ENCODE measurements around the gene TBX21. TPM values are rescaled to one million over a fixed set of nuclear protein-coding genes. Genes with fewer than 3 reads are reported as not detected.

The TBX21 gene
- total and polyA plus RNA-seq, 10 donors: 2.6 to 21.7 (median 11.5) TPM

- peak; percentile 91 for DNase-seq
- Histone ChIP-seq H3K9me3 (no peaks in the 10 kb centered on the region), H3K27me3 (replicated peaks in 1 of 7) (no peaks in the 10 kb centered on the region), H3K36me3 (peaks cover 0 to 55% (median 10%) of the 10 kb centered on the region in 6 donors), H3K4me3 (peak overlapping the region in 1 of 8 donors; percentile 39), H3K27ac (peak overlapping the region; percentile 27 to 85 (median 66)), H3K4me1 (peaks cover 49 to 92% (median 75%) of the 10 kb centered on the region in 6 donors)
- WGBS, 5 donors: 6 to 31% (median 20%) methylated on average over 14 of the region's 14 CpGs
- no peak for TF ChIP-seq POLR2A (IDR thresholded peaks at IDR 0.05)
- TF ChIP-seq POLR2AphosphoS5 (IDR thresholded peaks at IDR 0.05): peak in 2 of 3 donors; percentile 55 to 62
- intact Hi-C loops (cut with DNase I; ENCODE audit: low total_unique reads): no loop called here
Measured at GRCh38 chr17:47704116-47704515, 28.9 kb upstream of the TBX21 start.

GRCh38 chr17:47704736-47705135 is 28.3 kb upstream of the TBX21 start:
- Histone ChIP-seq H3K27ac (peak overlapping the region in 6 of 8 donors; percentile 54 to 85 (median 73)), H3K9me3 (no peaks in the 10 kb centered on the region), H3K4me3 (no peak overlapping the region), H3K36me3 (peaks cover 0 to 55% (median 11%) of the 10 kb centered on the region in 6 donors), H3K4me1 (peaks cover 49 to 86% (median 72%) of the 10 kb centered on the region in 6 donors), H3K27me3 (replicated peaks in 1 of 7) (no peaks in the 10 kb centered on the region)
- intact Hi-C loops (cut with DNase I; ENCODE audit: low total_unique reads): no loop called here
- TF ChIP-seq CTCF (IDR thresholded peaks at IDR 0.05 in 8 of 11, conservative IDR thresholded peaks at IDR 0.05 in 3 of 11) (no peak), POLR2AphosphoS5 (IDR thresholded peaks at IDR 0.05) (no peak), POLR2A (IDR thresholded peaks at IDR 0.05) (no peak)
- DNase-seq: peak; percentile 57
- WGBS, 5 donors: 48 to 73% (median 57%) methylated on average over 6 of the region's 6 CpGs

GRCh38 chr17:47705536-47706530 is 27.2 kb upstream of the TBX21 start:
- no peak overlapping the region for H3K4me3 ChIP-seq
- H3K36me3 ChIP-seq: peaks cover 0 to 55% (median 18%) of the 10 kb centered on the region in 6 donors
- H3K27ac ChIP-seq: peak overlapping the region in 7 of 8 donors; percentile 4 to 85 (median 70)
- intact Hi-C loops (cut with DNase I; ENCODE audit: low total_unique reads): no loop called here
- WGBS, 5 donors: 47 to 62% (median 52%) methylated on average over 11 to 12 of the region's 12 CpGs
- DNase-seq: peak; percentile 64
- H3K27me3 ChIP-seq (replicated peaks in 1 of 7): no peaks in the 10 kb centered on the region
- H3K4me1 ChIP-seq: peaks cover 49 to 76% (median 68%) of the 10 kb centered on the region in 6 donors
- no peak for TF ChIP-seq POLR2AphosphoS5 (IDR thresholded peaks at IDR 0.05)
- TF ChIP-seq CTCF (IDR thresholded peaks at IDR 0.05 in 8 of 11, conservative IDR thresholded peaks at IDR 0.05 in 3 of 11): no peak
- TF ChIP-seq POLR2A (IDR thresholded peaks at IDR 0.05): no peak
- no peaks in the 10 kb centered on the region for H3K9me3 ChIP-seq

- intact Hi-C loops (cut with DNase I; ENCODE audit: low total_unique reads): no loop called here
- Histone ChIP-seq H3K27me3 (replicated peaks in 1 of 7) (no peaks in the 10 kb centered on the region), H3K36me3 (peaks cover 0 to 53% (median 26%) of the 10 kb centered on the region in 6 donors), H3K27ac (peak overlapping the region in 5 of 8 donors; percentile 27 to 85 (median 50)), H3K4me3 (no peak overlapping the region), H3K9me3 (no peaks in the 10 kb centered on the region), H3K4me1 (peaks cover 45 to 73% (median 64%) of the 10 kb centered on the region in 6 donors)
- WGBS, 5 donors: 69 to 75% (median 74%) methylated on average over 4 of the region's 4 CpGs
- peak; percentile 52 for DNase-seq
- TF ChIP-seq POLR2A (IDR thresholded peaks at IDR 0.05) (no peak), CTCF (IDR thresholded peaks at IDR 0.05 in 8 of 11, conservative IDR thresholded peaks at IDR 0.05 in 3 of 11) (no peak), POLR2AphosphoS5 (IDR thresholded peaks at IDR 0.05) (no peak)
Measured at GRCh38 chr17:47707056-47707804, 25.8 kb upstream of the TBX21 start.

Data from spleen (tissue), 11 donors.